ENCODE results near the gene FZD7.

DNA sequence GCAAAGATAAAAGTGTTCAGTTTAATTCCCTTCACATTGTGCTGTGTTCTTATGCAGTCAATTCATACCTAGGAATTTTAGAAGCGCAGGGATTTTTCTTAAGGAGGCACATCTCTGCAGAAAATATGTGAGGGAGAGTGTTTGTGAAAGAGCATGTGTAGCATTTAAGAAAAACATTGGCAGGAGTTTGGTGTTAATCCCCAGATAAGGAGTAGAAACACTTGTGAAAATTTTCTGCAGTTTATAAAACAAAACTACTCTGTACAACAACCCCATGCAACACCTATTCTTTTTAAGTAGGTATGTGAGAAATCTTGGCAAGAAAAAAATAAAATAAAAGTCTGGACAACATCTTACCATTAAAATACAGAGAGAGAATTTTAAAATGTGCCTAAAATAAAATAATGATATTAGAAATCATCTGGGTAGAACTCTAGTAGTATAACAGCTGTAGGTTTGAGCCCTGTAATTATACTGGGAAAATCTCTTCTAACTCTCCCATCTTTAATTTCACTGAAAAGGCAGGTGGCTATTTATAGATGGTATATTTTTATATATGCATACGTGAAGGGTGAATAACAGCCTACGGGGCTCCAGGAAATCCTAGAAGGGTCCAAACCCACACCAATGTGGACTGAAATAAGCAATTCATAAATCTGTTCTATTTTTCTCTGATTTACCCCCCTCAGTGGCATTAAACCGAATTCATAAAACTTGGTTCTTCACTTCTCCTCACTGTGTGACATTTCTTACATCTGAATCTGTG is 6.6 kb downstream of the FZD7 start:
- TF ChIP-seq ZNF764 (CRISPR knock-in tag; IDR thresholded peaks at IDR 0.05; ENCODE audit: low read depth): no peak
- TF ChIP-seq, protein P1, sequence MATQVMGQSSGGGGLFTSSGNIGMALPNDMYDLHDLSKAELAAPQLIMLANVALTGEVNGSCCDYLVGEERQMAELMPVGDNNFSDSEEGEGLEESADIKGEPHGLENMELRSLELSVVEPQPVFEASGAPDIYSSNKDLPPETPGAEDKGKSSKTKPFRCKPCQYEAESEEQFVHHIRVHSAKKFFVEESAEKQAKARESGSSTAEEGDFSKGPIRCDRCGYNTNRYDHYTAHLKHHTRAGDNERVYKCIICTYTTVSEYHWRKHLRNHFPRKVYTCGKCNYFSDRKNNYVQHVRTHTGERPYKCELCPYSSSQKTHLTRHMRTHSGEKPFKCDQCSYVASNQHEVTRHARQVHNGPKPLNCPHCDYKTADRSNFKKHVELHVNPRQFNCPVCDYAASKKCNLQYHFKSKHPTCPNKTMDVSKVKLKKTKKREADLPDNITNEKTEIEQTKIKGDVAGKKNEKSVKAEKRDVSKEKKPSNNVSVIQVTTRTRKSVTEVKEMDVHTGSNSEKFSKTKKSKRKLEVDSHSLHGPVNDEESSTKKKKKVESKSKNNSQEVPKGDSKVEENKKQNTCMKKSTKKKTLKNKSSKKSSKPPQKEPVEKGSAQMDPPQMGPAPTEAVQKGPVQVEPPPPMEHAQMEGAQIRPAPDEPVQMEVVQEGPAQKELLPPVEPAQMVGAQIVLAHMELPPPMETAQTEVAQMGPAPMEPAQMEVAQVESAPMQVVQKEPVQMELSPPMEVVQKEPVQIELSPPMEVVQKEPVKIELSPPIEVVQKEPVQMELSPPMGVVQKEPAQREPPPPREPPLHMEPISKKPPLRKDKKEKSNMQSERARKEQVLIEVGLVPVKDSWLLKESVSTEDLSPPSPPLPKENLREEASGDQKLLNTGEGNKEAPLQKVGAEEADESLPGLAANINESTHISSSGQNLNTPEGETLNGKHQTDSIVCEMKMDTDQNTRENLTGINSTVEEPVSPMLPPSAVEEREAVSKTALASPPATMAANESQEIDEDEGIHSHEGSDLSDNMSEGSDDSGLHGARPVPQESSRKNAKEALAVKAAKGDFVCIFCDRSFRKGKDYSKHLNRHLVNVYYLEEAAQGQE (IDR thresholded peaks at IDR 0.05; ENCODE audit: borderline replicate concordance): no peak
- TF ChIP-seq, protein P1 (CRISPR knock-in tag; IDR thresholded peaks at IDR 0.05; ENCODE audit: low read depth): no peak
- TF ChIP-seq, protein P2, sequence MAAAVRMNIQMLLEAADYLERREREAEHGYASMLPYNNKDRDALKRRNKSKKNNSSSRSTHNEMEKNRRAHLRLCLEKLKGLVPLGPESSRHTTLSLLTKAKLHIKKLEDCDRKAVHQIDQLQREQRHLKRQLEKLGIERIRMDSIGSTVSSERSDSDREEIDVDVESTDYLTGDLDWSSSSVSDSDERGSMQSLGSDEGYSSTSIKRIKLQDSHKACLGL (CRISPR knock-in tag; IDR thresholded peaks at IDR 0.05; ENCODE audit: borderline replicate concordance, poor library complexity, severe bottlenecking): no peak
- TF ChIP-seq SP1 (CRISPR knock-in tag; IDR thresholded peaks at IDR 0.05): no peak
- no peak for TF ChIP-seq ZSCAN29 (IDR thresholded peaks at IDR 0.05)
- no peak for TF ChIP-seq SAFB (IDR thresholded peaks at IDR 0.05; ENCODE audit: borderline replicate concordance, low read depth, low read length)
- TF ChIP-seq ZNF12 (CRISPR knock-in tag; IDR thresholded peaks at IDR 0.05): no peak
- TF ChIP-seq, protein P3, sequence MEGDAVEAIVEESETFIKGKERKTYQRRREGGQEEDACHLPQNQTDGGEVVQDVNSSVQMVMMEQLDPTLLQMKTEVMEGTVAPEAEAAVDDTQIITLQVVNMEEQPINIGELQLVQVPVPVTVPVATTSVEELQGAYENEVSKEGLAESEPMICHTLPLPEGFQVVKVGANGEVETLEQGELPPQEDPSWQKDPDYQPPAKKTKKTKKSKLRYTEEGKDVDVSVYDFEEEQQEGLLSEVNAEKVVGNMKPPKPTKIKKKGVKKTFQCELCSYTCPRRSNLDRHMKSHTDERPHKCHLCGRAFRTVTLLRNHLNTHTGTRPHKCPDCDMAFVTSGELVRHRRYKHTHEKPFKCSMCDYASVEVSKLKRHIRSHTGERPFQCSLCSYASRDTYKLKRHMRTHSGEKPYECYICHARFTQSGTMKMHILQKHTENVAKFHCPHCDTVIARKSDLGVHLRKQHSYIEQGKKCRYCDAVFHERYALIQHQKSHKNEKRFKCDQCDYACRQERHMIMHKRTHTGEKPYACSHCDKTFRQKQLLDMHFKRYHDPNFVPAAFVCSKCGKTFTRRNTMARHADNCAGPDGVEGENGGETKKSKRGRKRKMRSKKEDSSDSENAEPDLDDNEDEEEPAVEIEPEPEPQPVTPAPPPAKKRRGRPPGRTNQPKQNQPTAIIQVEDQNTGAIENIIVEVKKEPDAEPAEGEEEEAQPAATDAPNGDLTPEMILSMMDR (IDR thresholded peaks at IDR 0.05 in 2 of 3, conservative IDR thresholded peaks at IDR 0.05 in 1 of 3; ENCODE audit: insufficient read depth in 2 of 3, low read depth in 1 of 3, low read length in 3 of 3): no peak
- TF ChIP-seq CEBPB (tag; IDR thresholded peaks at IDR 0.05): no peak
- TF ChIP-seq, protein P4, sequence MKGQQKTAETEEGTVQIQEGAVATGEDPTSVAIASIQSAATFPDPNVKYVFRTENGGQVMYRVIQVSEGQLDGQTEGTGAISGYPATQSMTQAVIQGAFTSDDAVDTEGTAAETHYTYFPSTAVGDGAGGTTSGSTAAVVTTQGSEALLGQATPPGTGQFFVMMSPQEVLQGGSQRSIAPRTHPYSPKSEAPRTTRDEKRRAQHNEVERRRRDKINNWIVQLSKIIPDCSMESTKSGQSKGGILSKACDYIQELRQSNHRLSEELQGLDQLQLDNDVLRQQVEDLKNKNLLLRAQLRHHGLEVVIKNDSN (CRISPR knock-in tag; IDR thresholded peaks at IDR 0.05): no peak
- no peak for TF ChIP-seq BCL6 (CRISPR knock-in tag; IDR thresholded peaks at IDR 0.05)
- no peak for TF ChIP-seq JUN (IDR thresholded peaks at IDR 0.05; ENCODE audit: borderline replicate concordance, low read depth, low read length)
- no peak for TF ChIP-seq JUN (CRISPR knock-in tag; IDR thresholded peaks at IDR 0.05; ENCODE audit: borderline replicate concordance)
- TF ChIP-seq SIX5 (IDR thresholded peaks at IDR 0.05; ENCODE audit: borderline replicate concordance in 1 of 2, insufficient read depth in 1 of 2, low read depth in 1 of 2, low read length in 2 of 2): no peak

Measured in K562 (cell line).